Measurements from ENCODE around the gene CES5A.

- no peak for TF ChIP-seq YY1 (IDR thresholded peaks at IDR 0.05; ENCODE audit: low read depth)
- no peak for TF ChIP-seq REST (IDR thresholded peaks at IDR 0.05; ENCODE audit: low read depth)
- TF ChIP-seq USF1 (IDR thresholded peaks at IDR 0.05): no peak
- no peak for TF ChIP-seq TAF1 (IDR thresholded peaks at IDR 0.05; ENCODE audit: low read depth)
- no peak for TF ChIP-seq ZBTB7A (IDR thresholded peaks at IDR 0.05; ENCODE audit: low read depth)
These were observed 57.8 kb downstream of the CES5A start for GRCh38 chr16:55817236-55817912.

Data from Ishikawa (cell line).